Kidney epithelial cell (primary cell): Measurements from ENCODE around the gene GALNT17. TPM values are rescaled to one million over a fixed set of nuclear protein-coding genes. Genes with fewer than 3 reads are reported as not detected.

Experiments used
- DNase-seq: peaks from one replicate; pipeline ENCODE4 v3.0.0-alpha.2; 2010; ENCODE audit warnings: low read depth
- H3K27me3 ChIP-seq: 2 replicates; pipeline ENCODE4 v1.6.0; 2011; ENCODE audit warnings: low read length; ENCODE audit not compliant: control insufficient read depth, insufficient read depth
- H3K36me3 ChIP-seq: 2 replicates; pipeline ENCODE4 v1.5.1; 2011; ENCODE audit warnings: low read length; ENCODE audit not compliant: control insufficient read depth, insufficient read depth
- H3K4me3 ChIP-seq: 2 replicates; pipeline ENCODE4 v1.5.1; 2011; ENCODE audit warnings: low read depth, mild to moderate bottlenecking, control low read depth, low read length
- CTCF ChIP-seq: IDR thresholded peaks from 2 replicates; pipeline ENCODE4 v1.5.1; 2011; ENCODE audit warnings: mild to moderate bottlenecking, moderate library complexity, low read length, control low read depth, inconsistent platforms; ENCODE audit not compliant: insufficient read depth, poor library complexity, severe bottlenecking
- total RNA-seq: library from RNA; depleted of rRNA; stranded (reverse); fragments of >200 nt; gene quantifications from 2 replicates; pipeline ENCODE4 v1.2.3, GENCODE V29; 2015

The GALNT17 gene
- total RNA-seq, 1 donor from 2014 or later: 3.3 TPM

GRCh38 chr7:71443191-71443530 lies 311.2 kb downstream of the GALNT17 start:
- no peak for TF ChIP-seq CTCF
- no peak for DNase-seq
- H3K27me3 ChIP-seq: no peaks in the 10 kb centered on the region
- H3K36me3 ChIP-seq: no peaks in the 10 kb centered on the region
- no peak overlapping the region for H3K4me3 ChIP-seq

- H3K36me3 ChIP-seq: no peaks in the 10 kb centered on the region
- H3K4me3 ChIP-seq: no peak overlapping the region
- no peaks in the 10 kb centered on the region for H3K27me3 ChIP-seq
- no peak for TF ChIP-seq CTCF
- DNase-seq: no peak
Measured at GRCh38 chr7:71444130-71444529, 312.2 kb downstream of the GALNT17 start.

GRCh38 chr7:71453630-71454029 lies 321.7 kb downstream of the GALNT17 start:
- no peak overlapping the region for H3K4me3 ChIP-seq
- no peaks in the 10 kb centered on the region for H3K36me3 ChIP-seq
- no peak for TF ChIP-seq CTCF
- DNase-seq: no peak
- no peaks in the 10 kb centered on the region for H3K27me3 ChIP-seq

GRCh38 chr7:71454981-71455380 lies 323.0 kb downstream of the GALNT17 start:
- H3K36me3 ChIP-seq: no peaks in the 10 kb centered on the region
- no peak overlapping the region for H3K4me3 ChIP-seq
- TF ChIP-seq CTCF: no peak
- H3K27me3 ChIP-seq: no peaks in the 10 kb centered on the region
- no peak for DNase-seq

GRCh38 chr7:71457021-71457420 lies 325.1 kb downstream of the GALNT17 start:
- Histone ChIP-seq H3K27me3 (no peaks in the 10 kb centered on the region), H3K36me3 (no peaks in the 10 kb centered on the region), H3K4me3 (no peak overlapping the region)
- no peak for DNase-seq
- TF ChIP-seq CTCF: no peak

GRCh38 chr7:71457846-71458590 lies 326.1 kb downstream of the GALNT17 start:
- no peaks in the 10 kb centered on the region for H3K27me3 ChIP-seq
- no peak for TF ChIP-seq CTCF
- H3K36me3 ChIP-seq: no peaks in the 10 kb centered on the region
- no peak for DNase-seq
- H3K4me3 ChIP-seq: no peak overlapping the region
